OCI-LY1 (cell line): ENCODE data around the gene IZUMO2.

Experiments used
- H2AFZ ChIP-seq: fragments of 200-600 bp; sonication (generic), shearing (Covaris generic); 2 replicates; pipeline ENCODE4 v1.6.0; 2014; ENCODE audit warnings: antibody characterized with exemption, mild to moderate bottlenecking, low read length
- H3F3A ChIP-seq: fragments of 200-600 bp; sonication (generic), shearing (Covaris generic); 2 replicates; pipeline ENCODE4 v1.6.0; 2014; ENCODE audit warnings: mild to moderate bottlenecking, antibody characterized with exemption, low read length, moderate library complexity; ENCODE audit not compliant: insufficient read depth
- H3K27ac ChIP-seq: fragments of 200-600 bp; sonication (generic); 2 replicates; pipeline ENCODE4 v1.5.1; 2014; ENCODE audit warnings: low read length, mixed run types, mild to moderate bottlenecking, low read depth; ENCODE audit not compliant: poor library complexity, severe bottlenecking
- H3K27me3 ChIP-seq: fragments of 200-600 bp; sonication (generic); 2 replicates; pipeline ENCODE4 v1.6.0; 2014; ENCODE audit warnings: antibody characterized with exemption, mild to moderate bottlenecking, low read length, moderate library complexity; ENCODE audit not compliant: insufficient read depth
- H3K36me3 ChIP-seq: fragments of 200-600 bp; sonication (generic); 2 replicates; pipeline ENCODE4 v1.6.1; 2014; ENCODE audit warnings: mild to moderate bottlenecking, antibody characterized with exemption, low read length, moderate library complexity, mixed read lengths; ENCODE audit not compliant: insufficient read depth
- H3K4me1 ChIP-seq: fragments of 200-600 bp; sonication (generic); 2 replicates; pipeline ENCODE4 v1.5.1; 2014; ENCODE audit warnings: mild to moderate bottlenecking, low read length, moderate library complexity; ENCODE audit not compliant: insufficient read depth, severe bottlenecking
- H3K4me2 ChIP-seq: fragments of 200-600 bp; sonication (generic), shearing (Covaris generic); 2 replicates; pipeline ENCODE4 v1.6.1; 2014; ENCODE audit warnings: low read length
- H3K4me3 ChIP-seq: fragments of 200-600 bp; sonication (generic); 2 replicates; pipeline ENCODE4 v1.5.1; 2014; ENCODE audit warnings: low read length, low read depth, mild to moderate bottlenecking, mixed read lengths; ENCODE audit not compliant: poor library complexity, severe bottlenecking
- H3K79me2 ChIP-seq: fragments of 200-600 bp; shearing (Covaris generic); 2 replicates; pipeline ENCODE4 v1.6.1; 2016; ENCODE audit warnings: mixed run types, low read length, mixed read lengths; ENCODE audit not compliant: insufficient read depth
- H3K9ac ChIP-seq: fragments of 200-600 bp; sonication (generic), shearing (Covaris generic); 2 replicates; pipeline ENCODE4 v1.6.1; 2014; ENCODE audit warnings: mild to moderate bottlenecking, low read length, mixed read lengths
- H3K9me2 ChIP-seq: fragments of 200-600 bp; sonication (generic), shearing (Covaris generic); 2 replicates; pipeline ENCODE4 v1.6.1; 2014; ENCODE audit warnings: low read depth, mild to moderate bottlenecking, low read length, mixed read lengths
- H3K9me3 ChIP-seq: fragments of 200-600 bp; shearing (Covaris generic); 2 replicates; pipeline ENCODE4 v1.6.1; 2014; ENCODE audit warnings: low read length, mixed read lengths
- H4K20me1 ChIP-seq: fragments of 200-600 bp; sonication (generic), shearing (Covaris generic); 2 replicates; pipeline ENCODE4 v1.6.0; 2016; ENCODE audit warnings: mild to moderate bottlenecking, low read length; ENCODE audit not compliant: insufficient read depth
- CTCF ChIP-seq: fragments of 200-600 bp; sonication (generic), shearing (Covaris generic); IDR thresholded peaks from 2 replicates; pipeline ENCODE4 v1.5.1; 2017; ENCODE audit warnings: mild to moderate bottlenecking, antibody characterized with exemption, low read length, moderate library complexity, mixed read lengths
- EZH2 ChIP-seq: fragments of 200-600 bp; sonication (generic), shearing (Covaris generic); IDR thresholded peaks from 2 replicates; pipeline ENCODE4 v1.8.0; 2017; ENCODE audit warnings: borderline replicate concordance, mixed run types, mild to moderate bottlenecking, antibody characterized with exemption, low read length, moderate library complexity, mixed read lengths

Gene IZUMO2

GRCh38 chr19:50204811-50205675 lies 42.0 kb upstream of the IZUMO2 start:
- no peak overlapping the region for H2AFZ ChIP-seq
- no peak for TF ChIP-seq CTCF
- no peak for TF ChIP-seq EZH2
- H3K4me3 ChIP-seq, result no peak overlapping the region
- H3K27me3 ChIP-seq, result no peaks in the 10 kb centered on the region
- H3K36me3 ChIP-seq, result no peaks in the 10 kb centered on the region
- no peaks in the 10 kb centered on the region for H4K20me1 ChIP-seq
- H3K9me3 ChIP-seq, result no peaks in the 10 kb centered on the region
- H3K9me2 ChIP-seq, result no peaks in the 10 kb centered on the region
- H3K4me1 ChIP-seq, result no peaks in the 10 kb centered on the region
- H3K4me2 ChIP-seq, result no peak overlapping the region
- no peaks in the 10 kb centered on the region for H3K79me2 ChIP-seq
- H3K9ac ChIP-seq, result no peak overlapping the region
- H3K27ac ChIP-seq, result no peak overlapping the region
- H3F3A ChIP-seq, result no peaks in the 10 kb centered on the region

GRCh38 chr19:50204081-50204428 lies 41.0 kb upstream of the IZUMO2 start:
- Histone ChIP-seq H3K9me3 (no peaks in the 10 kb centered on the region), H3K4me3 (no peak overlapping the region), H3K79me2 (no peaks in the 10 kb centered on the region), H3K27ac (no peak overlapping the region), H4K20me1 (no peaks in the 10 kb centered on the region), H3F3A (no peaks in the 10 kb centered on the region), H3K9me2 (no peaks in the 10 kb centered on the region), H2AFZ (no peak overlapping the region), H3K4me1 (no peaks in the 10 kb centered on the region), H3K9ac (no peak overlapping the region), H3K27me3 (no peaks in the 10 kb centered on the region), H3K36me3 (no peaks in the 10 kb centered on the region), H3K4me2 (no peak overlapping the region)
- TF ChIP-seq EZH2 (no peak), CTCF (no peak)

DNA sequence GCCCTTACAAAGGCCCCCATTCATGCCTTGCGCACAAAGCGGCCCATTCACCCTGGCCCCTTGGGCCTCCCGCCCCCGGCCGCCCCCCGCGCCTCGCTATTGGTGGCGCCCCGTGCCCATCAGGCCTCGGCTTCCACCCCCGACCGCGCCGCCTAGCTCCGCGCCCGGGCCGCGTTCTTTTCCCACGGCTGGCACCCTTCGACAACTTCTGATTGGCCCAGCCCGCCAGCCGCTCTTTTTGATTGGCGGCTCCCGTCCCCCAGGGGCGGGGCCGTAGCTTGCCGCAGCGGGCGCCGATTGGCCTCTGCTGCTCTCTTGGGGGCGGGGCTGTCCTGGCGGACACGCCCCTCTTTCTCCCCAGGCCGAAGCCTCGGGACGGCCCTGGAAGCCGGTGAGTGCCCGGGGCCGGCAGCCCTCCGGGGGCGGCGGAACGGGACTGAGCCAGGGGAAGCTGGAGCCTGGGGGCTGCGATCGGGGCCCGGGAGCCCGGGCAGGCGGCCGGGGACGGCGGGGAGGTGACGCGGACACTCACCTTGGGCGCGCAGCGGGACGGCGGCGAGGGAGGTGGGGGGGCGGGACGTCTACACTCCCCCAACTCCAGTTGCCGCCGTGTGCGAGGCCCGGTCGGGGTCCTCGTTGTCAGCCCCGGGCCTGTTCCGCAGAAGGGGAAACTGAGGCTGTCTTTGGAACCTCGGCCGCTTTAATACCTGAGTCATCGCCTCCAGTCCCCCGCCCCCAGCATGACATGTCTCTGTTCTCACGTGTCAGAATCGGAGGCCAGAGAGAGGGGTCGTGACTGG lies 40.4 kb upstream of the IZUMO2 start, which contains the start of gene MYH14:
Gene MYH14 (plus strand): TSS at position 342 of the 800 bp plus-strand sequence. CDS start 6,744 bp downstream, outside the sequence.
- Histone ChIP-seq H3K27ac (no peak within 1 kb of the TSS), H3K79me2 (no peaks in the 10 kb centered on the region), H3K36me3 (no peaks in the 10 kb centered on the region), H3K4me2 (no peak within 1 kb of the TSS), H3K9me3 (no peaks in the 10 kb centered on the region), H4K20me1 (no peaks in the 10 kb centered on the region), H3K9ac (no peak within 1 kb of the TSS), H3K4me1 (no peaks in the 10 kb centered on the region), H3K9me2 (no peaks in the 10 kb centered on the region), H2AFZ (no peak within 1 kb of the TSS), H3K4me3 (no peak within 1 kb of the TSS), H3K27me3 (no peaks in the 10 kb centered on the region), H3F3A (no peaks in the 10 kb centered on the region)
- TF ChIP-seq EZH2 (no peak), CTCF (no peak)
